ENCODE data around the gene PAWR.
A peak's percentile ranks its signal among the peaks of the same experiment; 100 is the strongest.

PAWR gene

GRCh38 chr12:79690638-79691510, at the start of gene PAWR:
TSS of gene PAWR (minus strand) at chr12:79690964. CDS start at chr12:79690244, 720 bp downstream.
- TF ChIP-seq POLR2AphosphoS5 (IDR thresholded peaks at IDR 0.05; ENCODE audit: borderline replicate concordance, low read depth, low read length) (peak; percentile 52; the same call in 1 of the 2 replicates), FOXP2 (optimal IDR thresholded peaks at IDR 0.05; ENCODE audit: control extremely low read depth, extremely low read length, insufficient read depth) (no peak)
- H3K36me3 ChIP-seq (ENCODE audit: insufficient read depth, low read length) = no peaks in the 10 kb centered on the region; the same call in 1 of the 2 replicates
- no peaks in the 10 kb centered on the region for H3K9me3 ChIP-seq (ENCODE audit: low read depth, low read length)
- H3K9ac ChIP-seq (ENCODE audit: insufficient read length) = peak within 1 kb of the TSS; percentile 80
- H3K27ac ChIP-seq = peak within 1 kb of the TSS; percentile 82
- H3K4me3 ChIP-seq = peak within 1 kb of the TSS; percentile 89
- DNase-seq (ENCODE audit: low read depth, low spot score) = no peak

- no peaks in the 10 kb centered on the region for H3K36me3 ChIP-seq (ENCODE audit: insufficient read depth, low read length)
- TF ChIP-seq POLR2AphosphoS5 (IDR thresholded peaks at IDR 0.05; ENCODE audit: borderline replicate concordance, low read depth, low read length) (no peak), EZH2 (IDR thresholded peaks at IDR 0.05) (no peak), FOXP2 (optimal IDR thresholded peaks at IDR 0.05; ENCODE audit: control extremely low read depth, extremely low read length, insufficient read depth) (no peak)
- H3K4me3 ChIP-seq = no peak overlapping the region
- no peak overlapping the region for H3K27ac ChIP-seq
- H3K9me3 ChIP-seq (ENCODE audit: low read depth, low read length) = no peaks in the 10 kb centered on the region
- DNase-seq (ENCODE audit: low read depth, low spot score) = peak; percentile 62
- H3K9ac ChIP-seq (ENCODE audit: insufficient read length) = no peak overlapping the region
These were observed 47.3 kb upstream of the PAWR start for GRCh38 chr12:79737875-79738718.

GRCh38 chr12:79732638-79733037, 41.9 kb upstream of the PAWR start:
- Histone ChIP-seq H3K4me3 (no peak overlapping the region), H3K9ac (ENCODE audit: insufficient read length) (no peak overlapping the region), H3K27ac (no peak overlapping the region), H3K9me3 (ENCODE audit: low read depth, low read length) (0 out of 2 replicates have a peak, but pooled peaks cover 5% of the 10 kb centered on the region), H3K36me3 (ENCODE audit: insufficient read depth, low read length) (no peaks in the 10 kb centered on the region)
- DNase-seq (ENCODE audit: low read depth, low spot score) = no peak
- TF ChIP-seq FOXP2 (optimal IDR thresholded peaks at IDR 0.05; ENCODE audit: control extremely low read depth, extremely low read length, insufficient read depth) (no peak), POLR2AphosphoS5 (IDR thresholded peaks at IDR 0.05; ENCODE audit: borderline replicate concordance, low read depth, low read length) (no peak), EZH2 (IDR thresholded peaks at IDR 0.05) (no peak)

GRCh38 chr12:79725987-79726386, 35.2 kb upstream of the PAWR start:
- H3K9ac ChIP-seq (ENCODE audit: insufficient read length) = no peak overlapping the region
- no peak overlapping the region for H3K4me3 ChIP-seq
- TF ChIP-seq EZH2 (IDR thresholded peaks at IDR 0.05) (no peak), FOXP2 (optimal IDR thresholded peaks at IDR 0.05; ENCODE audit: control extremely low read depth, extremely low read length, insufficient read depth) (no peak), POLR2AphosphoS5 (IDR thresholded peaks at IDR 0.05; ENCODE audit: borderline replicate concordance, low read depth, low read length) (no peak)
- H3K27ac ChIP-seq = no peak overlapping the region
- H3K9me3 ChIP-seq (ENCODE audit: low read depth, low read length) = peaks cover 2% of the 10 kb centered on the region; the same call in 1 of the 2 replicates
- H3K36me3 ChIP-seq (ENCODE audit: insufficient read depth, low read length) = no peaks in the 10 kb centered on the region
- DNase-seq (ENCODE audit: low read depth, low spot score) = peak; percentile 47

GRCh38 chr12:79717006-79717405, 26.2 kb upstream of the PAWR start:
- no peak overlapping the region for H3K9ac ChIP-seq (ENCODE audit: insufficient read length)
- no peak overlapping the region for H3K4me3 ChIP-seq
- H3K9me3 ChIP-seq (ENCODE audit: low read depth, low read length) = no peaks in the 10 kb centered on the region
- H3K36me3 ChIP-seq (ENCODE audit: insufficient read depth, low read length) = no peaks in the 10 kb centered on the region
- H3K27ac ChIP-seq = no peak overlapping the region
- TF ChIP-seq EZH2 (IDR thresholded peaks at IDR 0.05) = no peak
- no peak for TF ChIP-seq POLR2AphosphoS5 (IDR thresholded peaks at IDR 0.05; ENCODE audit: borderline replicate concordance, low read depth, low read length)
- TF ChIP-seq FOXP2 (optimal IDR thresholded peaks at IDR 0.05; ENCODE audit: control extremely low read depth, extremely low read length, insufficient read depth) = no peak
- no peak for DNase-seq (ENCODE audit: low read depth, low spot score)

GRCh38 chr12:79715308-79715707, 24.5 kb upstream of the PAWR start:
- no peaks in the 10 kb centered on the region for H3K9me3 ChIP-seq (ENCODE audit: low read depth, low read length)
- H3K9ac ChIP-seq (ENCODE audit: insufficient read length) = no peak overlapping the region
- no peak for TF ChIP-seq EZH2 (IDR thresholded peaks at IDR 0.05)
- TF ChIP-seq FOXP2 (optimal IDR thresholded peaks at IDR 0.05; ENCODE audit: control extremely low read depth, extremely low read length, insufficient read depth) = no peak
- no peak for TF ChIP-seq POLR2AphosphoS5 (IDR thresholded peaks at IDR 0.05; ENCODE audit: borderline replicate concordance, low read depth, low read length)
- H3K4me3 ChIP-seq = no peak overlapping the region
- H3K36me3 ChIP-seq (ENCODE audit: insufficient read depth, low read length) = no peaks in the 10 kb centered on the region
- H3K27ac ChIP-seq = no peak overlapping the region
- DNase-seq (ENCODE audit: low read depth, low spot score) = no peak

- no peak for DNase-seq (ENCODE audit: low read depth, low spot score)
- Histone ChIP-seq H3K4me3 (no peak overlapping the region), H3K9me3 (ENCODE audit: low read depth, low read length) (no peaks in the 10 kb centered on the region), H3K27ac (no peak overlapping the region), H3K36me3 (ENCODE audit: insufficient read depth, low read length) (no peaks in the 10 kb centered on the region), H3K9ac (ENCODE audit: insufficient read length) (no peak overlapping the region)
- TF ChIP-seq FOXP2 (optimal IDR thresholded peaks at IDR 0.05; ENCODE audit: control extremely low read depth, extremely low read length, insufficient read depth) = no peak
- TF ChIP-seq POLR2AphosphoS5 (IDR thresholded peaks at IDR 0.05; ENCODE audit: borderline replicate concordance, low read depth, low read length) = no peak
- no peak for TF ChIP-seq EZH2 (IDR thresholded peaks at IDR 0.05)
These were observed 20.1 kb upstream of the PAWR start for GRCh38 chr12:79710707-79711483.
